Vagina (tissue), 2 donors: Measurements from ENCODE around the gene FMN2. TPM values are rescaled to one million over a fixed set of nuclear protein-coding genes. Genes with fewer than 3 reads are reported as not detected.

Source experiments
- DNase-seq, 2 donors: peaks; one replicate each; pipeline ENCODE4 v3.0.0-alpha.2; 2017; ENCODE audit errors: extremely low spot score in 2 of 2
- H3K27ac ChIP-seq: fragments of 200-600 bp; sonication (generic); one replicate; pipeline ENCODE4 v1.5.1; 2019
- H3K27me3 ChIP-seq: fragments of 200-600 bp; sonication (generic); one replicate; pipeline ENCODE4 v1.5.1; 2019
- H3K36me3 ChIP-seq, 2 donors: fragments of 200-600 bp; sonication (generic); one replicate each; pipeline ENCODE4 v1.5.1; 2017 to 2019
- H3K4me1 ChIP-seq: fragments of 200-600 bp; sonication (generic); one replicate; pipeline ENCODE4 v1.5.1; 2019
- H3K4me3 ChIP-seq, 2 donors: fragments of 200-600 bp; sonication (generic); 1 replicate in 1 of 2; 2 replicates in 1 of 2; pipeline ENCODE4 v1.5.1; 2016 to 2019
- H3K9me3 ChIP-seq: fragments of 200-600 bp; sonication (generic); one replicate; pipeline ENCODE4 v1.5.1; 2019
- CTCF ChIP-seq, 3 experiments: fragments of 450-650 bp in 2 of 3; fragments of 200-600 bp in 1 of 3; sonication (generic) in 1 of 3; IDR thresholded peaks; one replicate each; pipeline ENCODE4 v1.5.1; 2017 to 2019; ENCODE audit warnings: antibody characterized with exemption in 3 of 3, mild to moderate bottlenecking in 2 of 3, moderate library complexity in 2 of 3
- POLR2A ChIP-seq, 2 donors: fragments of 450-650 bp; IDR thresholded peaks; one replicate each; pipeline ENCODE4 v1.6.1; 2017; ENCODE audit warnings: antibody characterized with exemption in 2 of 2, mild to moderate bottlenecking in 2 of 2, moderate library complexity in 2 of 2
- POLR2AphosphoS5 ChIP-seq, 2 donors: sonication (generic); formaldehyde crosslinking; IDR thresholded peaks; one replicate each; pipeline ENCODE4 v1.9.0; 2017; ENCODE audit warnings: antibody characterized with exemption in 2 of 2, mild to moderate bottlenecking in 2 of 2, low read depth in 1 of 2; ENCODE audit not compliant: insufficient read depth in 1 of 2
- intact Hi-C: fragments of 100-400 bp; cut with DNase I; formaldehyde crosslinking; loops from one replicate; pipeline ENCODE4 v1.15.1; 2023
- total RNA-seq: library from RNA; depleted of rRNA; stranded (reverse); fragments of >200 nt; gene quantifications from one replicate; pipeline ENCODE4 v1.2.3, GENCODE V29; 2016

Gene FMN2
- total RNA-seq, 1 donor from 2014 or later, result not detected

- TF ChIP-seq POLR2AphosphoS5 (IDR thresholded peaks at IDR 0.05; ENCODE audit: insufficient read depth in 1 of 2, low read depth in 1 of 2) (no peak), CTCF (IDR thresholded peaks at IDR 0.05) (no peak), POLR2A (IDR thresholded peaks at IDR 0.05) (no peak)
- no peak for DNase-seq
- no peaks in the 10 kb centered on the region for H3K36me3 ChIP-seq
- intact Hi-C loops, result no loop called here
- no peaks in the 10 kb centered on the region for H3K9me3 ChIP-seq
- H3K4me3 ChIP-seq, result no peak overlapping the region
- H3K27ac ChIP-seq, result no peak overlapping the region
- H3K27me3 ChIP-seq, result no peaks in the 10 kb centered on the region
- no peaks in the 10 kb centered on the region for H3K4me1 ChIP-seq
Measured at GRCh38 chr1:240391660-240392260, 300.1 kb downstream of the FMN2 start.

GRCh38 chr1:240394353-240394752 lies 302.7 kb downstream of the FMN2 start:
- no peak for DNase-seq
- no peak overlapping the region for H3K27ac ChIP-seq
- H3K4me3 ChIP-seq, result no peak overlapping the region
- H3K27me3 ChIP-seq, result no peaks in the 10 kb centered on the region
- no peaks in the 10 kb centered on the region for H3K9me3 ChIP-seq
- no peaks in the 10 kb centered on the region for H3K36me3 ChIP-seq
- intact Hi-C loops, result no loop called here
- no peak for TF ChIP-seq POLR2A (IDR thresholded peaks at IDR 0.05)
- no peak for TF ChIP-seq CTCF (IDR thresholded peaks at IDR 0.05)
- no peak for TF ChIP-seq POLR2AphosphoS5 (IDR thresholded peaks at IDR 0.05; ENCODE audit: insufficient read depth in 1 of 2, low read depth in 1 of 2)
- no peaks in the 10 kb centered on the region for H3K4me1 ChIP-seq

DNA sequence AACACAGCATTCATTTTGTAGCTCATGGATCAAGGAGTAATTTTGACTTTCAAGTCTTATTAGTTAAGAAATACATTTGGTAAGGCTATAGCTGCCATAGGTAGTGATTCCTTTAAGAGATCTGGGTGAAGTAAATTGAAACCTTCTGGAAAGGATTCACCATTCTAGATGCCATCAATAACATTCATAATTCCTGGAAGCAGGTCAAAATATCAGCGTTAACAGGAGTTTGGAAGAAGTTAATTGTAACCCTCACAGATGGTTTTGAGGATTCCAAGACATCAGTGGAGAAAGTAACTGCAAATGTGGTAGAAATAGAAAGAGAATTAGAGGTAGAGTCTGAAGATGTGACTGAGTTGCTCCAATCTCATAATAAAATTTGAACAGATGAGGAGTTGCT lies 303.7 kb downstream of the FMN2 start:
- Histone ChIP-seq H3K9me3 (no peaks in the 10 kb centered on the region), H3K36me3 (no peaks in the 10 kb centered on the region), H3K27me3 (no peaks in the 10 kb centered on the region), H3K4me1 (no peaks in the 10 kb centered on the region), H3K4me3 (no peak overlapping the region), H3K27ac (no peak overlapping the region)
- DNase-seq, result no peak
- TF ChIP-seq POLR2A (IDR thresholded peaks at IDR 0.05) (no peak), CTCF (IDR thresholded peaks at IDR 0.05) (no peak), POLR2AphosphoS5 (IDR thresholded peaks at IDR 0.05; ENCODE audit: insufficient read depth in 1 of 2, low read depth in 1 of 2) (no peak)
- intact Hi-C loops, result no loop called here

DNA sequence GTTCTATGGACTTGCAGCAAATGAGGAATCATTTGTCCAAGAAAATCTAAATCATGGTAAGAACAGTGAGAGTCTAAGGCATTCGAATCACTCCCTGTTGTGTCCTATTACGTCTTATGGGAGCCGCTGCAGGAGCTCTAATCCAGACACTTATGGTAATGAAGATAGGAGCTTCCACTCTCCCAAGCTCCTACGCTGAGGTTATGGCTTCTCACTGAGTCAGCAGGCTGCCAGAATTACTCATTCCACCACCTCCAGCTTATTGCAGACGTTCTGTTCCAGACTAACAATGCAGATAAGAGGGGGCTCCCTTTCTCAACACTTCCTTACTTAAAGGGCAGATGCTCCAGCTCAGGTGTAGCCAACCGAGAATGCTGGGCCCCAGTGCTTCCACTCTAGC lies 307.7 kb downstream of the FMN2 start:
- no peaks in the 10 kb centered on the region for H3K27me3 ChIP-seq
- TF ChIP-seq POLR2A (IDR thresholded peaks at IDR 0.05) (no peak), CTCF (IDR thresholded peaks at IDR 0.05) (no peak), POLR2AphosphoS5 (IDR thresholded peaks at IDR 0.05; ENCODE audit: insufficient read depth in 1 of 2, low read depth in 1 of 2) (no peak)

GRCh38 chr1:240401731-240402130 lies 310.0 kb downstream of the FMN2 start:
- no peaks in the 10 kb centered on the region for H3K27me3 ChIP-seq
- no peaks in the 10 kb centered on the region for H3K36me3 ChIP-seq
- intact Hi-C loops, result no loop called here
- no peaks in the 10 kb centered on the region for H3K9me3 ChIP-seq
- no peak for DNase-seq
- H3K27ac ChIP-seq, result no peak overlapping the region
- no peak overlapping the region for H3K4me3 ChIP-seq
- TF ChIP-seq POLR2A (IDR thresholded peaks at IDR 0.05) (no peak), POLR2AphosphoS5 (IDR thresholded peaks at IDR 0.05; ENCODE audit: insufficient read depth in 1 of 2, low read depth in 1 of 2) (no peak), CTCF (IDR thresholded peaks at IDR 0.05) (no peak)
- no peaks in the 10 kb centered on the region for H3K4me1 ChIP-seq

More for the DNA sequence above, 307.7 kb downstream of the FMN2 start:
- Histone ChIP-seq H3K4me3 (no peak overlapping the region), H3K4me1 (no peaks in the 10 kb centered on the region), H3K36me3 (no peaks in the 10 kb centered on the region), H3K9me3 (no peaks in the 10 kb centered on the region), H3K27ac (no peak overlapping the region)
- no peak for DNase-seq
- intact Hi-C loops, result no loop called here
